ENCODE data around the gene TNNT2.

The TNNT2 gene

GRCh38 chr1:201418461-201418860, 41.0 kb upstream of the TNNT2 start:
- no peak for TF ChIP-seq CTCF (IDR thresholded peaks at IDR 0.05; ENCODE audit: insufficient read depth, low read length, poor library complexity, severe bottlenecking)
- no peak for DNase-seq (ENCODE audit: extremely low read depth, insufficient read length)
- Histone ChIP-seq H3K4me3 (replicated peaks; ENCODE audit: low read depth, low read length) (no peak overlapping the region), H3K36me3 (ENCODE audit: control insufficient read depth, insufficient read depth, low read length) (no peaks in the 10 kb centered on the region), H3K27me3 (replicated peaks; ENCODE audit: control insufficient read depth, insufficient read depth, low read length) (no peaks in the 10 kb centered on the region; the same call in 1 of the 2 replicates)

GRCh38 chr1:201414051-201414738, 36.7 kb upstream of the TNNT2 start:
- no peak for DNase-seq (ENCODE audit: extremely low read depth, insufficient read length)
- no peaks in the 10 kb centered on the region; the same call in 1 of the 2 replicates for H3K27me3 ChIP-seq (replicated peaks; ENCODE audit: control insufficient read depth, insufficient read depth, low read length)
- H3K4me3 ChIP-seq (replicated peaks; ENCODE audit: low read depth, low read length): no peak overlapping the region
- no peak for TF ChIP-seq CTCF (IDR thresholded peaks at IDR 0.05; ENCODE audit: insufficient read depth, low read length, poor library complexity, severe bottlenecking)
- no peaks in the 10 kb centered on the region for H3K36me3 ChIP-seq (ENCODE audit: control insufficient read depth, insufficient read depth, low read length)

- no peak for DNase-seq (ENCODE audit: extremely low read depth, insufficient read length)
- no peak overlapping the region for H3K4me3 ChIP-seq (replicated peaks; ENCODE audit: low read depth, low read length)
- H3K27me3 ChIP-seq (replicated peaks; ENCODE audit: control insufficient read depth, insufficient read depth, low read length): no peaks in the 10 kb centered on the region
- TF ChIP-seq CTCF (IDR thresholded peaks at IDR 0.05; ENCODE audit: insufficient read depth, low read length, poor library complexity, severe bottlenecking): no peak
- no peaks in the 10 kb centered on the region for H3K36me3 ChIP-seq (ENCODE audit: control insufficient read depth, insufficient read depth, low read length)
Observed at GRCh38 chr1:201411292-201411691, 33.8 kb upstream of the TNNT2 start.

- DNase-seq (ENCODE audit: extremely low read depth, insufficient read length): no peak
- no peaks in the 10 kb centered on the region for H3K27me3 ChIP-seq (replicated peaks; ENCODE audit: control insufficient read depth, insufficient read depth, low read length)
Observed at GRCh38 chr1:201409440-201409839, 32.0 kb upstream of the TNNT2 start.

GRCh38 chr1:201408834-201409200, 31.3 kb upstream of the TNNT2 start:
- no peak for TF ChIP-seq CTCF (IDR thresholded peaks at IDR 0.05; ENCODE audit: insufficient read depth, low read length, poor library complexity, severe bottlenecking)
- Histone ChIP-seq H3K36me3 (ENCODE audit: control insufficient read depth, insufficient read depth, low read length) (no peaks in the 10 kb centered on the region), H3K27me3 (replicated peaks; ENCODE audit: control insufficient read depth, insufficient read depth, low read length) (no peaks in the 10 kb centered on the region), H3K4me3 (replicated peaks; ENCODE audit: low read depth, low read length) (no peak overlapping the region)
- DNase-seq (ENCODE audit: extremely low read depth, insufficient read length): no peak

More at GRCh38 chr1:201409440-201409839, 32.0 kb upstream of the TNNT2 start:
- TF ChIP-seq CTCF (IDR thresholded peaks at IDR 0.05; ENCODE audit: insufficient read depth, low read length, poor library complexity, severe bottlenecking): no peak
- no peak overlapping the region for H3K4me3 ChIP-seq (replicated peaks; ENCODE audit: low read depth, low read length)
- no peaks in the 10 kb centered on the region for H3K36me3 ChIP-seq (ENCODE audit: control insufficient read depth, insufficient read depth, low read length)

Measured in GM06990 (cell line).